Measurements from ENCODE around the gene ZNF689.
"Not testable (repeated sequence)": the region's sequence is repeated elsewhere in the genome, so short reads cannot be mapped to it uniquely, and the experiment has no call there.

Gene ZNF689

GRCh38 chr16:30649725-30650368 is 39.7 kb upstream of the ZNF689 start:
- no peak for TF ChIP-seq CTCF (IDR thresholded peaks at IDR 0.05; ENCODE audit: borderline replicate concordance, control extremely low read depth, extremely low read depth, insufficient read depth, missing control alignments)
- in situ Hi-C loops (cut with MboI; ENCODE audit: low sequenced_read_pairs, unreplicated experiment), result no loop called here
- no peak for DNase-seq (ENCODE audit: low spot score)

- in situ Hi-C loops (cut with MboI; ENCODE audit: low sequenced_read_pairs, unreplicated experiment), result no loop called here
- no peak for TF ChIP-seq CTCF (IDR thresholded peaks at IDR 0.05; ENCODE audit: borderline replicate concordance, control extremely low read depth, extremely low read depth, insufficient read depth, missing control alignments)
- no peak for DNase-seq (ENCODE audit: low spot score)
These were observed 37.0 kb upstream of the ZNF689 start for GRCh38 chr16:30647274-30647571.

GRCh38 chr16:30645727-30646126 is 35.5 kb upstream of the ZNF689 start:
- no peak for TF ChIP-seq CTCF (IDR thresholded peaks at IDR 0.05; ENCODE audit: borderline replicate concordance, control extremely low read depth, extremely low read depth, insufficient read depth, missing control alignments)
- in situ Hi-C loops (cut with MboI; ENCODE audit: low sequenced_read_pairs, unreplicated experiment), result no loop called here
- no peak for DNase-seq (ENCODE audit: low spot score)

GRCh38 chr16:30644334-30644830 is 34.2 kb upstream of the ZNF689 start:
- no peak for DNase-seq (ENCODE audit: low spot score)
- in situ Hi-C loops (cut with MboI; ENCODE audit: low sequenced_read_pairs, unreplicated experiment), result no loop called here
- no peak for TF ChIP-seq CTCF (IDR thresholded peaks at IDR 0.05; ENCODE audit: borderline replicate concordance, control extremely low read depth, extremely low read depth, insufficient read depth, missing control alignments)

GRCh38 chr16:30641378-30641982 is 31.3 kb upstream of the ZNF689 start:
- in situ Hi-C loops (cut with MboI; ENCODE audit: low sequenced_read_pairs, unreplicated experiment), result no loop called here
- DNase-seq (ENCODE audit: low spot score), result no peak
- no peak for TF ChIP-seq CTCF (IDR thresholded peaks at IDR 0.05; ENCODE audit: borderline replicate concordance, control extremely low read depth, extremely low read depth, insufficient read depth, missing control alignments)

- DNase-seq (ENCODE audit: low spot score), result no peak
These were observed 27.8 kb upstream of the ZNF689 start for GRCh38 chr16:30637944-30638343.

GRCh38 chr16:30637139-30637538 is 26.9 kb upstream of the ZNF689 start:
- in situ Hi-C loops (cut with MboI; ENCODE audit: low sequenced_read_pairs, unreplicated experiment); DNase-seq (ENCODE audit: low spot score): not testable (repeated sequence)

More at GRCh38 chr16:30637944-30638343, 27.8 kb upstream of the ZNF689 start:
- peak; percentile 58 for TF ChIP-seq CTCF (IDR thresholded peaks at IDR 0.05; ENCODE audit: borderline replicate concordance, control extremely low read depth, extremely low read depth, insufficient read depth, missing control alignments)
- in situ Hi-C loops (cut with MboI; ENCODE audit: low sequenced_read_pairs, unreplicated experiment), result no loop called here
